Stimulated activated CD8-positive, alpha-beta memory T cell treated with anti-CD3 and anti-CD28 coated beads, Interleukin-15, amount 100 ng/mL, for 48 hours (primary cell): ENCODE data around the gene SVOPL.

ENCODE experiments used
- DNase-seq, 2 donors: peaks; one replicate each; pipeline ENCODE4 v3.0.0-alpha.2; 2020; ENCODE audit warnings: low read depth in 2 of 2

SVOPL gene

GRCh38 chr7:138563808-138564207, 137.4 kb downstream of the SVOPL start:
- no peak for DNase-seq

GRCh38 chr7:138559448-138559847, 141.7 kb downstream of the SVOPL start:
- no peak for DNase-seq

- DNase-seq = no peak
Observed at GRCh38 chr7:138556771-138557484, 144.2 kb downstream of the SVOPL start.

- DNase-seq = no peak
Observed at GRCh38 chr7:138555684-138556083, 145.5 kb downstream of the SVOPL start.

- DNase-seq = no peak
Observed at GRCh38 chr7:138554674-138555073, 146.5 kb downstream of the SVOPL start.

- DNase-seq = no peak
Observed at GRCh38 chr7:138553805-138554204, 147.4 kb downstream of the SVOPL start.

GRCh38 chr7:138551102-138551501, 150.1 kb downstream of the SVOPL start:
- no peak for DNase-seq

GRCh38 chr7:138550337-138550736, 150.8 kb downstream of the SVOPL start:
- DNase-seq = no peak

- no peak for DNase-seq
Observed at GRCh38 chr7:138549082-138549481, 152.1 kb downstream of the SVOPL start.

- no peak for DNase-seq
Observed at GRCh38 chr7:138546829-138547228, 154.3 kb downstream of the SVOPL start.

- DNase-seq = no peak
Observed at GRCh38 chr7:138546064-138546619, 155.0 kb downstream of the SVOPL start.

GRCh38 chr7:138545123-138545522, 156.0 kb downstream of the SVOPL start:
- no peak for DNase-seq
